Femur (tissue), 1 donor: ENCODE measurements around the gene MMAB.

Experiments
- DNase-seq: peaks from one replicate; pipeline ENCODE4 v3.0.0-alpha.2; 2017

The MMAB gene

GRCh38 chr12:109601557-109601956, 28.3 kb upstream of the MMAB start:
- DNase-seq, result no peak

- no peak for DNase-seq
Measured at GRCh38 chr12:109600995-109601394, 27.7 kb upstream of the MMAB start.

- no peak for DNase-seq
Measured at GRCh38 chr12:109600481-109600880, 27.2 kb upstream of the MMAB start.

- DNase-seq, result no peak
Measured at GRCh38 chr12:109599087-109599486, 25.8 kb upstream of the MMAB start.

GRCh38 chr12:109598428-109598854, 25.1 kb upstream of the MMAB start:
- no peak for DNase-seq

- DNase-seq, result peak; percentile 93
Measured at GRCh38 chr12:109597795-109598427, 24.6 kb upstream of the MMAB start.

GRCh38 chr12:109597414-109597794, 24.1 kb upstream of the MMAB start:
- no peak for DNase-seq

- no peak for DNase-seq
Measured at GRCh38 chr12:109596418-109597244, 23.3 kb upstream of the MMAB start.

- DNase-seq, result no peak
Measured at GRCh38 chr12:109595321-109595902, 22.1 kb upstream of the MMAB start.

GRCh38 chr12:109594556-109595317, 21.4 kb upstream of the MMAB start:
- no peak for DNase-seq

GRCh38 chr12:109592905-109593272, 19.6 kb upstream of the MMAB start:
- DNase-seq, result peak; percentile 44

- no peak for DNase-seq
Measured at GRCh38 chr12:109592195-109592904, 19.0 kb upstream of the MMAB start.

- DNase-seq, result no peak
Measured at GRCh38 chr12:109591041-109591440, 17.7 kb upstream of the MMAB start.

- no peak for DNase-seq
Measured at GRCh38 chr12:109590566-109590965, 17.3 kb upstream of the MMAB start.

- DNase-seq, result no peak
Measured at GRCh38 chr12:109589691-109590245, 16.5 kb upstream of the MMAB start.

GRCh38 chr12:109589240-109589590, 15.9 kb upstream of the MMAB start:
- DNase-seq, result no peak

GRCh38 chr12:109588461-109589239, 15.3 kb upstream of the MMAB start:
- no peak for DNase-seq

- no peak for DNase-seq
Measured at GRCh38 chr12:109587921-109588320, 14.6 kb upstream of the MMAB start.

GRCh38 chr12:109586385-109587296, 13.3 kb upstream of the MMAB start:
- DNase-seq, result no peak

- no peak for DNase-seq
Measured at GRCh38 chr12:109583733-109584132, 10.4 kb upstream of the MMAB start.

GRCh38 chr12:109582636-109583035, 9.3 kb upstream of the MMAB start:
- no peak for DNase-seq
